Breast epithelium (tissue), 3 donors: Measurements from ENCODE around the gene ELAVL1.

Source experiments
- CTCF ChIP-seq, 3 donors: fragments of 450-650 bp; IDR thresholded peaks; one replicate each; pipeline ENCODE4 v1.5.1; 2016 to 2017; ENCODE audit warnings: antibody characterized with exemption in 3 of 3, mild to moderate bottlenecking in 3 of 3, moderate library complexity in 3 of 3
- POLR2A ChIP-seq: fragments of 450-650 bp; IDR thresholded peaks from one replicate; pipeline ENCODE4 v1.6.1; 2016; ENCODE audit warnings: antibody characterized with exemption, mild to moderate bottlenecking, moderate library complexity
- POLR2AphosphoS5 ChIP-seq, 3 donors: sonication (generic); formaldehyde crosslinking; IDR thresholded peaks; one replicate each; pipeline ENCODE4 v1.6.1; 2017; ENCODE audit warnings: antibody characterized with exemption in 3 of 3

- TF ChIP-seq POLR2AphosphoS5 (IDR thresholded peaks at IDR 0.05) (no peak), CTCF (IDR thresholded peaks at IDR 0.05) (no peak), POLR2A (no peak)
Observed at GRCh38 chr19:7977021-7977722, 28.3 kb downstream of the ELAVL1 start.
